Heart left ventricle (tissue), 16 donors: ENCODE data around the gene TAF1D. TPM values are rescaled to one million over a fixed set of nuclear protein-coding genes. Genes with fewer than 3 reads are reported as not detected.

Source experiments
- ATAC-seq, 4 donors: fragments of 200-7000 bp; cut with Tn5 transposase; one replicate each; pipeline ENCODE4 v1.9.1; 2020 to 2022; ENCODE audit warnings: moderate library complexity in 4 of 4, mild to moderate bottlenecking in 3 of 4, moderate number of reproducible peaks in 1 of 4
- DNase-seq, 5 donors: peaks; one replicate each; pipeline ENCODE4 v3.0.0-alpha.2; 2020
- H3K27ac ChIP-seq, 12 donors: fragments of 200-600 bp; sonication (generic) in 4 of 12; one replicate each; pipeline versions ENCODE4 v1.5.0 to v1.8.0; 2016 to 2022; ENCODE audit warnings: mild to moderate bottlenecking in 2 of 12
- H3K27me3 ChIP-seq, 9 donors: fragments of 200-600 bp; sonication (generic) in 2 of 9; one replicate each; pipeline versions ENCODE4 v1.5.1 to v1.8.0; 2016 to 2022; ENCODE audit warnings: mild to moderate bottlenecking in 3 of 9
- H3K36me3 ChIP-seq, 9 donors: fragments of 200-600 bp; sonication (generic) in 2 of 9; one replicate each; pipeline versions ENCODE4 v1.5.0 to v1.8.0; 2018 to 2022; ENCODE audit warnings: mild to moderate bottlenecking in 2 of 9
- H3K4me1 ChIP-seq, 12 donors: fragments of 200-600 bp; sonication (generic) in 4 of 12; one replicate each; pipeline versions ENCODE4 v1.5.0 to v1.8.0; 2016 to 2022; ENCODE audit warnings: mild to moderate bottlenecking in 3 of 12
- H3K4me3 ChIP-seq, 12 donors: fragments of 200-600 bp; sonication (generic) in 4 of 12; one replicate each; pipeline versions ENCODE4 v1.5.0 to v1.8.0; 2017 to 2022; ENCODE audit warnings: mild to moderate bottlenecking in 9 of 12, moderate library complexity in 4 of 12
- H3K9me3 ChIP-seq, 12 donors: fragments of 200-600 bp; sonication (generic) in 4 of 12; one replicate each; pipeline versions ENCODE4 v1.5.0 to v1.8.0; 2016 to 2022; ENCODE audit warnings: mild to moderate bottlenecking in 1 of 12
- CTCF ChIP-seq, 12 donors: fragments of 200-600 bp; sonication (generic) in 4 of 12; IDR thresholded peaks; one replicate each; pipeline versions ENCODE4 v1.5.0 to v1.8.0; 2018 to 2022; ENCODE audit warnings: antibody characterized with exemption in 12 of 12, mild to moderate bottlenecking in 5 of 12
- POLR2A ChIP-seq, 2 donors: fragments of 450-650 bp; IDR thresholded peaks; one replicate each; pipeline ENCODE4 v1.6.1; 2017; ENCODE audit warnings: antibody characterized with exemption in 2 of 2, mild to moderate bottlenecking in 2 of 2, moderate library complexity in 2 of 2
- WGBS, 4 donors: extraction: QIAGEN DNeasy Blood & Tissue Kit in 2 of 4; methylation state at CpG; one replicate each; pipeline versions ENCODE4 v1.1.5 to v1.1.7; 2013 to 2018; 5-methylcytosine and 5-hydroxymethylcytosine counted together
- intact Hi-C, 10 donors: fragments of 100-400 bp; cut with DNase I; formaldehyde crosslinking; loops; one replicate each; pipeline versions ENCODE4 v1.11.1 to v1.14.2; 2022
- polyA plus RNA-seq, 2 donors: library from polyadenylated mRNA; stranded (reverse); fragments of 200-250 nt; gene quantifications; one replicate each; pipeline ENCODE4 v1.2.3, GENCODE V29; 2013
- total RNA-seq, 9 donors: library from RNA; depleted of rRNA in 2 of 9; stranded (reverse); fragments of >200 nt in 2 of 9; fragmentation: NEBNext Ultra II Directional in 3 of 9; extraction: Animal tissue kit (Norgen Biotek cat#: 25700) in 3 of 9; gene quantifications; one replicate each; pipeline versions ENCODE4 v1.1.0 to v1.2.4, GENCODE V29; 2016 to 2023
- donor health status: ischemic (EF 13 %, LVEDD 7.1; RV severe dilation, severe dysfunction).
- donor health status: healthy with polysubstance abuse.
- donor health status: DM: no; HTN: yes; CAD: no.
- donor health status: DM: no; HTN: no; CAD: no.
- donor health status: ischemic (EF 25% LVEDD 6.9; RV normal size, moderate dysfunction).
- donor health status: ischemic (EF 25% LVEDD 5.7; RV mildly dilated, moderate dysfunction).
- donor health status: healthy.
- donor health status: DM: yes; HTN: yes; CAD: no.
- donor health status: ischemic (EF 35%, LVEDD 5.7; RV mildly dilated, moderate dysfunction).
- donor health status: nonischemic (EF 11% LVEDD 7.7; RV severe dilation, severe dysfunction).
- donor health status: DM: yes; HTN: yes; CAD: no.
- donor health status: PGD.
- donor health status: ischemic (EF 29% LVEDD 5.4; RV normal size, mild dysfunction).
- donor health status: nonischemic (EF 23%, LVEDD 6.1; RV moderate dilation, normal function).

TAF1D gene
- total and polyA plus RNA-seq, 11 donors, result 17.0 to 57.6 (median 36.8) TPM

GRCh38 chr11:93727985-93728791 lies 13.1 kb downstream of the TAF1D start:
- Histone ChIP-seq H3K4me1 (peaks cover 0 to 6% (median 0%) of the 10 kb centered on the region in 12 donors), H3K4me3 (no peak overlapping the region), H3K9me3 (no peaks in the 10 kb centered on the region), H3K36me3 (peaks cover 0 to 100% (median 94%) of the 10 kb centered on the region in 9 donors), H3K27ac (no peak overlapping the region), H3K27me3 (no peaks in the 10 kb centered on the region)
- ATAC-seq (peak in 1 of 4 donors; percentile 15), DNase-seq (no peak)
- intact Hi-C loops, result no loop called here
- TF ChIP-seq POLR2A (IDR thresholded peaks at IDR 0.05) (no peak), CTCF (IDR thresholded peaks at IDR 0.05) (no peak)
- 51 to 56% (median 54%) methylated on average over 4 of the region's 4 CpGs for WGBS, 4 donors

- Histone ChIP-seq H3K4me1 (peaks cover 0 to 6% (median 0%) of the 10 kb centered on the region in 12 donors), H3K36me3 (peaks cover 0 to 85% (median 76%) of the 10 kb centered on the region in 9 donors), H3K4me3 (no peak overlapping the region), H3K9me3 (no peaks in the 10 kb centered on the region), H3K27me3 (no peaks in the 10 kb centered on the region), H3K27ac (no peak overlapping the region)
- intact Hi-C loops, result no loop called here
- 98 to 100% (median 99%) methylated on average over 1 of the region's 1 CpG for WGBS, 4 donors
- DNase-seq, result no peak
- ATAC-seq, result no peak
- TF ChIP-seq CTCF (IDR thresholded peaks at IDR 0.05), result no peak
- TF ChIP-seq POLR2A (IDR thresholded peaks at IDR 0.05), result no peak
These were observed 17.2 kb downstream of the TAF1D start for GRCh38 chr11:93724089-93724488.

- WGBS, 4 donors, result 94 to 97% (median 96%) methylated on average over 7 of the region's 7 CpGs
- Histone ChIP-seq H3K9me3 (no peaks in the 10 kb centered on the region), H3K4me1 (peaks cover 0 to 18% (median 0%) of the 10 kb centered on the region in 12 donors), H3K27me3 (no peaks in the 10 kb centered on the region), H3K4me3 (no peak overlapping the region), H3K36me3 (peaks cover 0 to 62% (median 40%) of the 10 kb centered on the region in 9 donors), H3K27ac (no peak overlapping the region)
- ATAC-seq (no peak), DNase-seq (no peak)
- TF ChIP-seq POLR2A (IDR thresholded peaks at IDR 0.05) (no peak), CTCF (IDR thresholded peaks at IDR 0.05) (no peak)
- intact Hi-C loops, result no loop called here
These were observed 20.8 kb downstream of the TAF1D start for GRCh38 chr11:93720522-93720921.

GRCh38 chr11:93719310-93719709 lies 22.0 kb downstream of the TAF1D start:
- Histone ChIP-seq H3K4me3 (no peak overlapping the region), H3K9me3 (no peaks in the 10 kb centered on the region), H3K36me3 (peaks cover 0 to 51% (median 36%) of the 10 kb centered on the region in 9 donors), H3K27ac (no peak overlapping the region), H3K27me3 (no peaks in the 10 kb centered on the region), H3K4me1 (peaks cover 0 to 21% (median 0%) of the 10 kb centered on the region in 12 donors)
- TF ChIP-seq CTCF (IDR thresholded peaks at IDR 0.05) (no peak), POLR2A (IDR thresholded peaks at IDR 0.05) (no peak)
- WGBS, 4 donors, result 93 to 98% (median 97%) methylated on average over 4 of the region's 4 CpGs
- intact Hi-C loops, result no loop called here
- no peak for ATAC-seq
- DNase-seq, result no peak
